NCI-H82 (cell line): ENCODE measurements around the gene PROSER2.
A peak's percentile ranks its signal among the peaks of the same experiment; 100 is the strongest.
"Not testable (repeated sequence)": the region's sequence is repeated elsewhere in the genome, so short reads cannot be mapped to it uniquely, and the experiment has no call there.

Source experiments
- DNase-seq: peaks from one replicate; lab custom pipeline; 2025; lab: John Stamatoyannopoulos, UW

PROSER2 gene

GRCh38 chr10:11886138-11886474, 63.0 kb downstream of the PROSER2 start:
- DNase-seq: no peak

- DNase-seq: no peak
These were observed 63.7 kb downstream of the PROSER2 start for GRCh38 chr10:11886851-11887250.

GRCh38 chr10:11887381-11888227, 64.4 kb downstream of the PROSER2 start:
- DNase-seq: no peak

GRCh38 chr10:11889263-11889662, 66.1 kb downstream of the PROSER2 start:
- not testable (repeated sequence) for DNase-seq

GRCh38 chr10:11891776-11892486, 68.8 kb downstream of the PROSER2 start:
- DNase-seq: no peak

- DNase-seq: no peak
These were observed 70.7 kb downstream of the PROSER2 start for GRCh38 chr10:11893749-11894278.

- DNase-seq: no peak
These were observed 71.4 kb downstream of the PROSER2 start for GRCh38 chr10:11894381-11895107.

GRCh38 chr10:11895108-11895466, 71.9 kb downstream of the PROSER2 start:
- DNase-seq: no peak

- no peak for DNase-seq
These were observed 72.4 kb downstream of the PROSER2 start for GRCh38 chr10:11895598-11895997.

GRCh38 chr10:11896549-11897200, 73.5 kb downstream of the PROSER2 start:
- DNase-seq: no peak

- DNase-seq: no peak
These were observed 74.8 kb downstream of the PROSER2 start for GRCh38 chr10:11898033-11898371.

- DNase-seq: no peak
These were observed 75.4 kb downstream of the PROSER2 start for GRCh38 chr10:11898372-11899066.

- DNase-seq: no peak
These were observed 76.1 kb downstream of the PROSER2 start for GRCh38 chr10:11899067-11899876.

GRCh38 chr10:11901036-11901301, 77.8 kb downstream of the PROSER2 start:
- no peak for DNase-seq

GRCh38 chr10:11901454-11901832, 78.3 kb downstream of the PROSER2 start:
- DNase-seq: no peak

- peak; percentile 24 for DNase-seq
These were observed 78.8 kb downstream of the PROSER2 start for GRCh38 chr10:11901833-11902475.

- DNase-seq: no peak
These were observed 79.5 kb downstream of the PROSER2 start for GRCh38 chr10:11902646-11903045.

GRCh38 chr10:11906714-11907113, 83.6 kb downstream of the PROSER2 start:
- DNase-seq: no peak

GRCh38 chr10:11907914-11908313, 84.8 kb downstream of the PROSER2 start:
- DNase-seq: no peak

- DNase-seq: no peak
These were observed 85.4 kb downstream of the PROSER2 start for GRCh38 chr10:11908536-11908935.

- DNase-seq: no peak
These were observed 85.8 kb downstream of the PROSER2 start for GRCh38 chr10:11908991-11909390.
